PFSK-1 (cell line): ENCODE data around the gene RTN4RL2.

Source experiments
- FOXP2 ChIP-seq: optimal IDR thresholded peaks from 2 replicates; pipeline ENCODE3; 2011; ENCODE audit warnings: borderline replicate concordance, control low read depth, inconsistent platforms; ENCODE audit not compliant: insufficient read depth; ENCODE audit errors: extremely low read length, extremely low read depth
- POLR2AphosphoS5 ChIP-seq: IDR thresholded peaks from 2 replicates; pipeline ENCODE4 v1.6.1; 2012; ENCODE audit warnings: low read depth, mild to moderate bottlenecking, control low read depth, low read length, moderate library complexity
- REST ChIP-seq, 2 experiments: IDR thresholded peaks; 2 replicates each; pipeline versions ENCODE4 v1.6.1 to v1.8.0; 2011 to 2012; ENCODE audit warnings: low read depth in 2 of 2, low read length in 2 of 2, control low read depth in 1 of 2, inconsistent platforms in 1 of 2, mild to moderate bottlenecking in 1 of 2, moderate library complexity in 1 of 2; ENCODE audit not compliant: insufficient read depth in 1 of 2
- SIN3A ChIP-seq: IDR thresholded peaks from 2 replicates; pipeline ENCODE4 v1.6.1; 2012; ENCODE audit warnings: mild to moderate bottlenecking, low read length, moderate library complexity, borderline replicate concordance; ENCODE audit not compliant: insufficient read depth
- TAF1 ChIP-seq: IDR thresholded peaks from 2 replicates; pipeline ENCODE4 v1.6.1; 2012; ENCODE audit warnings: low read length, control low read depth, borderline replicate concordance; ENCODE audit not compliant: insufficient read depth

Gene RTN4RL2

GRCh38 chr11:57422669-57423068 is 37.7 kb upstream of the RTN4RL2 start:
- TF ChIP-seq POLR2AphosphoS5 (no peak), SIN3A (no peak), TAF1 (no peak), REST (IDR thresholded peaks at IDR 0.05; ENCODE audit: insufficient read depth in 1 of 2, low read depth in 2 of 2, low read length in 2 of 2) (no peak), FOXP2 (no peak)

GRCh38 chr11:57424137-57424791 is 36.1 kb upstream of the RTN4RL2 start:
- TF ChIP-seq REST (IDR thresholded peaks at IDR 0.05; ENCODE audit: insufficient read depth in 1 of 2, low read depth in 2 of 2, low read length in 2 of 2) (no peak), SIN3A (no peak), POLR2AphosphoS5 (no peak), FOXP2 (no peak), TAF1 (no peak)

- TF ChIP-seq SIN3A: no peak
- peak; percentile 85 for TF ChIP-seq FOXP2
- TF ChIP-seq TAF1: no peak
These were observed 35.4 kb upstream of the RTN4RL2 start for GRCh38 chr11:57424792-57425564.

GRCh38 chr11:57425565-57426438 is 34.5 kb upstream of the RTN4RL2 start:
- TF ChIP-seq TAF1 (no peak), REST (IDR thresholded peaks at IDR 0.05; ENCODE audit: insufficient read depth in 1 of 2, low read depth in 2 of 2, low read length in 2 of 2) (no peak), FOXP2 (no peak), POLR2AphosphoS5 (no peak), SIN3A (no peak)

GRCh38 chr11:57426439-57426928 is 33.8 kb upstream of the RTN4RL2 start:
- TF ChIP-seq TAF1 (no peak), POLR2AphosphoS5 (no peak), REST (IDR thresholded peaks at IDR 0.05; ENCODE audit: insufficient read depth in 1 of 2, low read depth in 2 of 2, low read length in 2 of 2) (no peak), FOXP2 (no peak), SIN3A (no peak)
